HG03139 (cell line): ENCODE results near the gene PRSS53.
"Not testable (repeated sequence)": the region's sequence is repeated elsewhere in the genome, so short reads cannot be mapped to it uniquely, and the experiment has no call there.

Source experiments
- ATAC-seq: cut with Tn5 transposase; IDR thresholded peaks from one replicate; pipeline ENCODE4 v1.9.1; 2021; ENCODE audit not compliant: unreplicated experiment

PRSS53 gene

GRCh38 chr16:31088459-31089183 lies at the start of gene PRSS53:
Gene PRSS53, minus strand, starts transcription at chr16:31088943. Its CDS starts 134 bp downstream, at chr16:31088809.
- no peak for ATAC-seq

GRCh38 chr16:31136822-31137499 lies 48.2 kb upstream of the PRSS53 start:
- not testable (repeated sequence) for ATAC-seq

GRCh38 chr16:31136287-31136662 lies 47.5 kb upstream of the PRSS53 start:
- no peak for ATAC-seq

- no peak for ATAC-seq
Observed at GRCh38 chr16:31135535-31136286, 47.0 kb upstream of the PRSS53 start, which contains the start of gene PRSS8. Gene PRSS8, minus strand, starts transcription at chr16:31135727. Its CDS starts 229 bp downstream, at chr16:31135498.

GRCh38 chr16:31134625-31135534 lies 46.1 kb upstream of the PRSS53 start:
- no peak for ATAC-seq

GRCh38 chr16:31134091-31134571 lies 45.4 kb upstream of the PRSS53 start:
- no peak for ATAC-seq

GRCh38 chr16:31133046-31133501 lies 44.3 kb upstream of the PRSS53 start:
- no peak for ATAC-seq

- ATAC-seq: no peak
Observed at GRCh38 chr16:31132303-31132979, 43.7 kb upstream of the PRSS53 start.

GRCh38 chr16:31131841-31132271 lies 43.1 kb upstream of the PRSS53 start:
- ATAC-seq: no peak

- ATAC-seq: no peak
Observed at GRCh38 chr16:31131416-31131815, 42.7 kb upstream of the PRSS53 start.

GRCh38 chr16:31130899-31131298 lies 42.2 kb upstream of the PRSS53 start:
- ATAC-seq: no peak

GRCh38 chr16:31130336-31130891 lies 41.7 kb upstream of the PRSS53 start:
- ATAC-seq: no peak

GRCh38 chr16:31129568-31130335 lies 41.0 kb upstream of the PRSS53 start:
- no peak for ATAC-seq

GRCh38 chr16:31128711-31129567 lies 40.2 kb upstream of the PRSS53 start:
- no peak for ATAC-seq

GRCh38 chr16:31127182-31127581 lies 38.4 kb upstream of the PRSS53 start:
- no peak for ATAC-seq

- no peak for ATAC-seq
Observed at GRCh38 chr16:31125844-31126243, 37.1 kb upstream of the PRSS53 start.

GRCh38 chr16:31120129-31120528 lies 31.4 kb upstream of the PRSS53 start:
- no peak for ATAC-seq
